ENCODE measurements around the gene SESN1. TPM values are rescaled to one million over a fixed set of nuclear protein-coding genes. Genes with fewer than 3 reads are reported as not detected.

Gene SESN1
- total and polyA plus RNA-seq, 10 donors = 26.8 to 115 (median 59.6) TPM

- H3K4me3 ChIP-seq = no peak overlapping the region
- H3K27ac ChIP-seq = no peak overlapping the region
- no peaks in the 10 kb centered on the region for H3K9me3 ChIP-seq
- H3K36me3 ChIP-seq = peaks cover 0 to 15% (median 0%) of the 10 kb centered on the region in 6 donors
- WGBS, 5 donors = 69 to 100% (median 88%) methylated on average over 1 of the region's 1 CpG
- peaks cover 0 to 16% (median under 1%) of the 10 kb centered on the region in 6 donors for H3K4me1 ChIP-seq
- no peaks in the 10 kb centered on the region for H3K27me3 ChIP-seq (replicated peaks in 1 of 7)
- no peak for DNase-seq
- no peak for TF ChIP-seq POLR2A (IDR thresholded peaks at IDR 0.05)
- peak in 1 of 3 donors; percentile 22 for TF ChIP-seq POLR2AphosphoS5 (IDR thresholded peaks at IDR 0.05)
- intact Hi-C loops (cut with DNase I; ENCODE audit: low total_unique reads) = no loop called here
These were observed 12.5 kb downstream of the SESN1 start for GRCh38 chr6:109082188-109082577.

GRCh38 chr6:109081516-109082187, 13.0 kb downstream of the SESN1 start:
- Histone ChIP-seq H3K4me3 (no peak overlapping the region), H3K9me3 (no peaks in the 10 kb centered on the region), H3K27ac (no peak overlapping the region), H3K36me3 (peaks cover 0 to 15% (median 0%) of the 10 kb centered on the region in 6 donors), H3K27me3 (replicated peaks in 1 of 7) (no peaks in the 10 kb centered on the region), H3K4me1 (peaks cover 0 to 21% (median 6%) of the 10 kb centered on the region in 6 donors)
- no peak for DNase-seq
- 90 to 95% (median 93%) methylated on average over 4 of the region's 4 CpGs for WGBS, 5 donors
- TF ChIP-seq CTCF (IDR thresholded peaks at IDR 0.05 in 8 of 11, conservative IDR thresholded peaks at IDR 0.05 in 3 of 11) = no peak
- TF ChIP-seq POLR2AphosphoS5 (IDR thresholded peaks at IDR 0.05) = no peak
- TF ChIP-seq POLR2A (IDR thresholded peaks at IDR 0.05) = no peak
- intact Hi-C loops (cut with DNase I; ENCODE audit: low total_unique reads) = no loop called here

- WGBS, 5 donors = 49 to 83% (median 63%) methylated on average over 1 of the region's 1 CpG
- H3K27me3 ChIP-seq (replicated peaks in 1 of 7) = no peaks in the 10 kb centered on the region
- H3K4me3 ChIP-seq = no peak overlapping the region
- intact Hi-C loops (cut with DNase I; ENCODE audit: low total_unique reads) = no loop called here
- no peak for DNase-seq
- peaks cover 0 to 28% (median 9%) of the 10 kb centered on the region in 6 donors for H3K4me1 ChIP-seq
- TF ChIP-seq CTCF (IDR thresholded peaks at IDR 0.05 in 8 of 11, conservative IDR thresholded peaks at IDR 0.05 in 3 of 11) (no peak), POLR2A (IDR thresholded peaks at IDR 0.05) (no peak), POLR2AphosphoS5 (IDR thresholded peaks at IDR 0.05) (no peak)
- H3K9me3 ChIP-seq = no peaks in the 10 kb centered on the region
- no peak overlapping the region for H3K27ac ChIP-seq
- H3K36me3 ChIP-seq = peaks cover 0 to 13% (median 0%) of the 10 kb centered on the region in 6 donors
These were observed 13.6 kb downstream of the SESN1 start for GRCh38 chr6:109081026-109081425.

- H3K27me3 ChIP-seq (replicated peaks in 1 of 7) = no peaks in the 10 kb centered on the region
- no peaks in the 10 kb centered on the region for H3K9me3 ChIP-seq
- peaks cover 0 to 30% (median 9%) of the 10 kb centered on the region in 6 donors for H3K4me1 ChIP-seq
- DNase-seq = no peak
- peaks cover 0 to 3% (median 0%) of the 10 kb centered on the region in 6 donors for H3K36me3 ChIP-seq
- no peak overlapping the region for H3K4me3 ChIP-seq
- intact Hi-C loops (cut with DNase I; ENCODE audit: low total_unique reads) = loop anchor here (10.0 kb wide), 1 partner anchor 175 kb away; no protein-coding TSS in a partner anchor
- TF ChIP-seq POLR2AphosphoS5 (IDR thresholded peaks at IDR 0.05) (no peak), POLR2A (IDR thresholded peaks at IDR 0.05) (no peak), CTCF (IDR thresholded peaks at IDR 0.05 in 8 of 11, conservative IDR thresholded peaks at IDR 0.05 in 3 of 11) (no peak)
- H3K27ac ChIP-seq = no peak overlapping the region
- 39 to 54% (median 46%) methylated on average over 4 of the region's 4 CpGs for WGBS, 5 donors
These were observed 14.7 kb downstream of the SESN1 start for GRCh38 chr6:109079981-109080380.
